Endodermal cell (in vitro differentiated cells): ENCODE measurements around the gene TTLL5. TPM values are rescaled to one million over a fixed set of nuclear protein-coding genes. Genes with fewer than 3 reads are reported as not detected.

Source experiments
- DNase-seq: peaks from one replicate; pipeline ENCODE4 v3.0.0-alpha.2; 2017
- H3K27ac ChIP-seq: 2 replicates; pipeline ENCODE4 v1.5.1; 2013; ENCODE audit warnings: mild to moderate bottlenecking, low read depth, low read length, moderate library complexity
- H3K27me3 ChIP-seq: 2 replicates; pipeline ENCODE4 v1.6.1; 2013; ENCODE audit warnings: mild to moderate bottlenecking, low read length, moderate library complexity; ENCODE audit not compliant: insufficient read depth, control insufficient read depth, poor library complexity, severe bottlenecking
- H3K36me3 ChIP-seq: 2 replicates; pipeline ENCODE4 v1.7.0; 2013; ENCODE audit warnings: mild to moderate bottlenecking, low read length, moderate library complexity; ENCODE audit not compliant: control insufficient read depth, insufficient read depth
- H3K4me1 ChIP-seq: one replicate; pipeline ENCODE4 v1.7.0; 2013; ENCODE audit warnings: low read length; ENCODE audit not compliant: control insufficient read depth, insufficient read depth
- H3K4me3 ChIP-seq: 2 replicates; pipeline ENCODE4 v1.5.1; 2013; ENCODE audit warnings: mild to moderate bottlenecking, low read length, moderate library complexity
- H3K9ac ChIP-seq: 2 replicates; pipeline ENCODE4 v1.6.1; 2013; ENCODE audit warnings: mild to moderate bottlenecking, low read length, moderate library complexity; ENCODE audit not compliant: poor library complexity, severe bottlenecking; ENCODE audit errors: extremely low read depth
- H3K9me3 ChIP-seq: 2 replicates; pipeline ENCODE4 v1.6.1; 2013; ENCODE audit warnings: mild to moderate bottlenecking, low read length, moderate library complexity; ENCODE audit not compliant: control insufficient read depth
- H3K27ac Mint-ChIP-seq: 2 replicates; pipeline ENCODE4 v1.8.0; 2020; ENCODE audit warnings: mixed read lengths
- H3K27me3 Mint-ChIP-seq: 2 replicates; pipeline ENCODE4 v1.8.0; 2021; ENCODE audit warnings: mild to moderate bottlenecking, mixed read lengths; ENCODE audit not compliant: insufficient read depth
- H3K36me3 Mint-ChIP-seq: 2 replicates; pipeline ENCODE4 v1.8.0; 2020; ENCODE audit warnings: low read depth, mixed read lengths
- H3K4me1 Mint-ChIP-seq: 2 replicates; pipeline ENCODE4 v1.8.0; 2020; ENCODE audit warnings: mixed read lengths
- H3K4me3 Mint-ChIP-seq: 2 replicates; pipeline ENCODE4 v1.8.0; 2020; ENCODE audit warnings: mild to moderate bottlenecking, moderate library complexity, mixed read lengths
- H3K9me3 Mint-ChIP-seq: 2 replicates; pipeline ENCODE4 v1.8.0; 2020; ENCODE audit warnings: mild to moderate bottlenecking, mixed read lengths
- WGBS, 2 experiments: methylation state at CpG; one replicate each; pipeline versions ENCODE4 v1.1.5 to v1.1.7; 2013; ENCODE audit warnings: missing lambda C conversion rate in 2 of 2, mixed read lengths in 1 of 2; ENCODE audit not compliant: insufficient coverage in 1 of 2, insufficient read length in 1 of 2; 5-methylcytosine and 5-hydroxymethylcytosine counted together
- total RNA-seq, 2 donors: library from RNA; stranded (reverse); fragmentation: NEBNext Ultra II Directional in 1 of 2; extraction: Animal tissue kit (Norgen Biotek cat#: 25700) in 1 of 2; gene quantifications; 2 replicates in 1 of 2; 3 replicates in 1 of 2; pipeline ENCODE4 v1.2.1, GENCODE V29; 2021
- TF ChIP-seq, protein P1 (sequence below): fragments of 200-600 bp; sonication (generic); conservative IDR thresholded peaks from 2 replicates; pipeline ENCODE4 v1.5.0; 2021; ENCODE audit warnings: antibody characterized with exemption, mild to moderate bottlenecking

TTLL5 gene
- total RNA-seq, 2 donors from 2014 or later, result 50.5 to 54.2 TPM

DNA sequence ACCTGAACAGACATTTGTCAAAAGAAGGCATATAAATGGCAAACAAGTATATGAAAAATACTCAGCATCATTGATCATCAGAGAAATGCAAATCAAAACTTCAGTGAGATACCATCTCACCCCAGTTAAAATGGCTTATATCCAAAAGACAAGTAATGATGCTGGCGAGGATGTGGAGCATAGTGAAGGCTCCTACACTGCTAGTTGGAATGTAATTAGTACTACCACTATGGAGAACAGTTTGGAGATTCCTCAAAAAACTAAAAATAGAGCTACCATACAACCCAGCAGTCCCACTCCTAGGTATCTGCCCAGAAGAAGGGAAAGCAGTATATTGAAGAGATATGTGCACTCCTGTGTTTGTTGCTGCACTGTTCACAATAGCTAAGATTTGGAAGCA lies 174.7 kb downstream of the TTLL5 start:
- H3K9me3 ChIP-seq, result peaks cover 7% of the 10 kb centered on the region
- no peak overlapping the region for H3K27ac Mint-ChIP-seq
- H3K4me3 ChIP-seq, result no peak overlapping the region
- 88% methylated on average over 1 of the region's 1 CpG; no CpG with 5 or more reads in 1 of the 2 experiments for WGBS, 2 experiments
- peaks cover 26% of the 10 kb centered on the region for H3K36me3 ChIP-seq
- no peak overlapping the region for H3K4me3 Mint-ChIP-seq
- peaks cover 2% of the 10 kb centered on the region for H3K4me1 ChIP-seq
- H3K4me1 Mint-ChIP-seq, result peaks cover 14% of the 10 kb centered on the region
- no peak overlapping the region for H3K27ac ChIP-seq
- H3K27me3 ChIP-seq, result no peaks in the 10 kb centered on the region
- H3K27me3 Mint-ChIP-seq, result no peaks in the 10 kb centered on the region
- no peaks in the 10 kb centered on the region for H3K9me3 Mint-ChIP-seq
- DNase-seq, result no peak
- TF ChIP-seq, protein P1, sequence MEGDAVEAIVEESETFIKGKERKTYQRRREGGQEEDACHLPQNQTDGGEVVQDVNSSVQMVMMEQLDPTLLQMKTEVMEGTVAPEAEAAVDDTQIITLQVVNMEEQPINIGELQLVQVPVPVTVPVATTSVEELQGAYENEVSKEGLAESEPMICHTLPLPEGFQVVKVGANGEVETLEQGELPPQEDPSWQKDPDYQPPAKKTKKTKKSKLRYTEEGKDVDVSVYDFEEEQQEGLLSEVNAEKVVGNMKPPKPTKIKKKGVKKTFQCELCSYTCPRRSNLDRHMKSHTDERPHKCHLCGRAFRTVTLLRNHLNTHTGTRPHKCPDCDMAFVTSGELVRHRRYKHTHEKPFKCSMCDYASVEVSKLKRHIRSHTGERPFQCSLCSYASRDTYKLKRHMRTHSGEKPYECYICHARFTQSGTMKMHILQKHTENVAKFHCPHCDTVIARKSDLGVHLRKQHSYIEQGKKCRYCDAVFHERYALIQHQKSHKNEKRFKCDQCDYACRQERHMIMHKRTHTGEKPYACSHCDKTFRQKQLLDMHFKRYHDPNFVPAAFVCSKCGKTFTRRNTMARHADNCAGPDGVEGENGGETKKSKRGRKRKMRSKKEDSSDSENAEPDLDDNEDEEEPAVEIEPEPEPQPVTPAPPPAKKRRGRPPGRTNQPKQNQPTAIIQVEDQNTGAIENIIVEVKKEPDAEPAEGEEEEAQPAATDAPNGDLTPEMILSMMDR, result no peak
- H3K36me3 Mint-ChIP-seq, result peaks cover 41% of the 10 kb centered on the region
- H3K9ac ChIP-seq, result no peak overlapping the region

DNA sequence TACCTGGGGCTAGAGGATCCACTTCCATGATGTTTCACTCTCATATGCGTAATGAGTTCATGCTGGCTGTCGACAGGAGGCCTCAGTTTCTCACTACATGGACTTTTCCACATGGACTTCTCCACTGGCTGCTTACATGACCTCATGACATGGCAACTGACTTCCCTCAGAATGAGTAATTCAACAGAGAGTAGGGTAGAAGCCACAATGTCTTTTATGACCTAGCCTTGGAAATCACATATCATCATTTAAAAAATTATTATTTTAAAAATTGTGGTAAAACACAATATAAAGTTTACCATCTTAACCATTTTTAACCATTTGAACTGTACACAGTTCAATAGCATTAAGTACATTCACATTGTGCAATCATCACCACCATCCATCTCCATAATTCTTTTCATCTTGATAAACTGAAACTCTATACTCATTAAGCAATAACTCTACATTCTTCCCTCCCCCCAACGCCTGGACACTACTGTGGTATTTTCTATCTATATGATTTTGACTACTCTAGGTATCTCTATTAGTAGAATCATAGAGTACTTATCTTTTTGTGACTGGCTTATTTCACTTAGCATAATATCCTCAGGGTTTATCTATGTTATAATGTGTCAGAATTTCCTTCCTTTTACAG lies 176.2 kb downstream of the TTLL5 start:
- no peaks in the 10 kb centered on the region for H3K27me3 ChIP-seq
- 92 to 94% methylated on average over 2 of the region's 3 CpGs for WGBS, 2 experiments

DNA sequence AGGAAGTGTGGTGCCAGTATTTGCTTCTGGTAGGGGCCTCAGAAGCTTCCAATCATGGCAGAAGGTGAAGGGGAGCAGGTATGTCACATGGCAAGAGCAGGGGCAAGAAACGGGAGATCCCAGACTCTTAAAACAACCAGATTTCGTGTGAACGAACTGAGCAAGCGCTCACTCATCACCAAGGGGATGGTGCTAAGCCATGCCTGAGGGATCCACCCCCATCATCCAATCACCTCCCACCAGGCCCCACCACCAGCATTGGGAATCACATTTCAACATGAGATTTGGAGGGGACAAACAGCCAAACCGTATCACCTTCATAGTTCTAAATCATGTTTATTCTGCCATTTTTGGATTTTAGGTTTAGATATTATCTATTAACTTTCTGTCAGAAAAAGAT lies 179.9 kb downstream of the TTLL5 start:
- no peak for DNase-seq
- Mint-ChIP-seq H3K27ac (no peak overlapping the region), H3K4me3 (no peak overlapping the region), H3K4me1 (peaks cover 4% of the 10 kb centered on the region), H3K27me3 (no peaks in the 10 kb centered on the region), H3K9me3 (no peaks in the 10 kb centered on the region), H3K36me3 (peaks cover 27% of the 10 kb centered on the region)
- Histone ChIP-seq H3K4me1 (no peaks in the 10 kb centered on the region), H3K27me3 (no peaks in the 10 kb centered on the region), H3K36me3 (peaks cover 13% of the 10 kb centered on the region), H3K9ac (no peak overlapping the region), H3K27ac (no peak overlapping the region), H3K9me3 (peaks cover 7% of the 10 kb centered on the region), H3K4me3 (no peak overlapping the region)
- TF ChIP-seq, protein P1, result no peak
- WGBS, 2 experiments, result 84 to 100% methylated on average over 2 to 5 of the region's 5 CpGs

More for the DNA sequence above, 176.2 kb downstream of the TTLL5 start:
- H3K27ac Mint-ChIP-seq, result no peak overlapping the region
- H3K36me3 Mint-ChIP-seq, result peaks cover 41% of the 10 kb centered on the region
- peaks cover 9% of the 10 kb centered on the region for H3K4me1 Mint-ChIP-seq
- Histone ChIP-seq H3K27ac (no peak overlapping the region), H3K9me3 (peaks cover 7% of the 10 kb centered on the region), H3K36me3 (peaks cover 26% of the 10 kb centered on the region), H3K9ac (no peak overlapping the region), H3K4me3 (no peak overlapping the region), H3K4me1 (peaks cover 2% of the 10 kb centered on the region)
- no peaks in the 10 kb centered on the region for H3K27me3 Mint-ChIP-seq
- no peak for DNase-seq
- no peak overlapping the region for H3K4me3 Mint-ChIP-seq
- no peaks in the 10 kb centered on the region for H3K9me3 Mint-ChIP-seq
- TF ChIP-seq, protein P1, result no peak
